Ovary (tissue), 3 donors: ENCODE results near the gene CTCF.

Experiments
- POLR2A ChIP-seq: fragments of 450-650 bp; IDR thresholded peaks from one replicate; pipeline ENCODE4 v1.6.1; 2017; ENCODE audit warnings: antibody characterized with exemption, mild to moderate bottlenecking, moderate library complexity
- TF ChIP-seq, protein P1 (sequence below), 3 donors: fragments of 450-650 bp in 2 of 3; fragments of 200-600 bp in 1 of 3; IDR thresholded peaks; one replicate each; pipeline versions ENCODE4 v1.5.1 to v1.8.0; 2016 to 2022; ENCODE audit warnings: antibody characterized with exemption in 3 of 3, mild to moderate bottlenecking in 1 of 3
- donor health status: DM: no; HTN: no; CAD: no.

- TF ChIP-seq, protein P1, sequence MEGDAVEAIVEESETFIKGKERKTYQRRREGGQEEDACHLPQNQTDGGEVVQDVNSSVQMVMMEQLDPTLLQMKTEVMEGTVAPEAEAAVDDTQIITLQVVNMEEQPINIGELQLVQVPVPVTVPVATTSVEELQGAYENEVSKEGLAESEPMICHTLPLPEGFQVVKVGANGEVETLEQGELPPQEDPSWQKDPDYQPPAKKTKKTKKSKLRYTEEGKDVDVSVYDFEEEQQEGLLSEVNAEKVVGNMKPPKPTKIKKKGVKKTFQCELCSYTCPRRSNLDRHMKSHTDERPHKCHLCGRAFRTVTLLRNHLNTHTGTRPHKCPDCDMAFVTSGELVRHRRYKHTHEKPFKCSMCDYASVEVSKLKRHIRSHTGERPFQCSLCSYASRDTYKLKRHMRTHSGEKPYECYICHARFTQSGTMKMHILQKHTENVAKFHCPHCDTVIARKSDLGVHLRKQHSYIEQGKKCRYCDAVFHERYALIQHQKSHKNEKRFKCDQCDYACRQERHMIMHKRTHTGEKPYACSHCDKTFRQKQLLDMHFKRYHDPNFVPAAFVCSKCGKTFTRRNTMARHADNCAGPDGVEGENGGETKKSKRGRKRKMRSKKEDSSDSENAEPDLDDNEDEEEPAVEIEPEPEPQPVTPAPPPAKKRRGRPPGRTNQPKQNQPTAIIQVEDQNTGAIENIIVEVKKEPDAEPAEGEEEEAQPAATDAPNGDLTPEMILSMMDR (IDR thresholded peaks at IDR 0.05) = no peak
- TF ChIP-seq POLR2A = no peak
Observed at GRCh38 chr16:67651039-67651438, 88.7 kb downstream of the CTCF start.
